Fibroblast of upper back skin (primary cell): ENCODE data around the gene SLC1A2.
A peak's percentile ranks its signal among the peaks of the same experiment; 100 is the strongest.

Source experiments
- DNase-seq: peaks from one replicate; pipeline ENCODE4 v3.0.0-alpha.2; 2013

SLC1A2 gene

DNA sequence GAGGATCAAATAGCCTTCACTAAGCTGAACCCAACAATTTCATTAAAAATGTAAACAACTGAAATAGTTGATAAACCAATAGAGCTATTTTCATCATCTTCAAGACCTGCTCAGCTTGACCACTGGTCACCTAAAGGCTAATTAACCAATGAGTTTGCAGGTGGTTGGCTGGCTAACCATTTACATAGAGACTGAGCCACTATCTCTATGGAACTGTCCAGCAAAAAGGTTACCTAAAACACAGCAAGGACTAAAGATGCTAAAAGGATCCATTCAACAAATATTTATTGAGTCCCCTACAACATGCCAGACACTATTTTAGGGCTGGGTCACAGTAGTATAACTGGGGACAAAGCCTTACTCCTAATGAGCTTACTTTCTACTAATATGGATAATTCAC lies 156.6 kb downstream of the SLC1A2 start:
- no peak for DNase-seq

- DNase-seq: no peak
These were observed 157.3 kb downstream of the SLC1A2 start for GRCh38 chr11:35262056-35262455.

DNA sequence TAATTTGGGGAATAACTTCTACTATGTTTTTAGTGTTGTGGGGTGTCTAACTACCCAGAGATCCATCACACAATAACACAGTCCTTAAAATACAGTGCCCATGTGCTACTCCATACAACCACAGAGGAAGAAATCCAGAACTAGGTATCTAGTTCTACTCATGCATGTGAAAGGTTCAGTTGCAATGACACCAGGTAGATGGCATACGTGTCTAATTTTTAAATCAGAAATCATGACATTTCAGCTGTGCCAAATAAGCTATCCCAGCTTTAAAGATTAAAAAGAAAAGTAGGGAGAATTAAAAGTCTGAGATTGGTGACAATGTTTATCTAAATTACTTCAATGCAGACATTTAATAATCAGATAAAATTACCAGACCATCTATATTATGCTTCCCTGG lies 158.2 kb downstream of the SLC1A2 start:
- DNase-seq: no peak

GRCh38 chr11:35260342-35260985 lies 158.9 kb downstream of the SLC1A2 start:
- DNase-seq: peak; percentile 79

GRCh38 chr11:35259529-35259928 lies 159.8 kb downstream of the SLC1A2 start:
- no peak for DNase-seq

DNA sequence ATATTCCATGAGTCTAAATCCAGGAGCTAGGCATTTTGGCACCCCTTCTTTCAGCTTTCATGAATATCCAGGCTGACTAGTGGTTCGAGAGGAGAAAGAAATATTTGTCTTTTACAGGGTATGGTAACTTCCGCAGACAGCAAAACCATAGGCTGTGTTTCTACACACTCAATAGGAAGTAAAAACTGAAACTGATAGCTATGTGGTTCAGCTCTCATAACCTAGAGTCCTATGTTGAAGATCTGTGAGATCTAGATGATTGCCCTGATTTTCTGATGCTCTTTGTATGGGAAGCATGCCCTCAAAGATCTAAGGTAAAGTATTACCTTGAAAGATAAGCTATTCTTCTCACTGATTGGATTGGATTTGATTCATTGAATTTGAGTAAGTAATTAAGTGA lies 162.1 kb downstream of the SLC1A2 start:
- no peak for DNase-seq

GRCh38 chr11:35256296-35256695 lies 163.1 kb downstream of the SLC1A2 start:
- no peak for DNase-seq

DNA sequence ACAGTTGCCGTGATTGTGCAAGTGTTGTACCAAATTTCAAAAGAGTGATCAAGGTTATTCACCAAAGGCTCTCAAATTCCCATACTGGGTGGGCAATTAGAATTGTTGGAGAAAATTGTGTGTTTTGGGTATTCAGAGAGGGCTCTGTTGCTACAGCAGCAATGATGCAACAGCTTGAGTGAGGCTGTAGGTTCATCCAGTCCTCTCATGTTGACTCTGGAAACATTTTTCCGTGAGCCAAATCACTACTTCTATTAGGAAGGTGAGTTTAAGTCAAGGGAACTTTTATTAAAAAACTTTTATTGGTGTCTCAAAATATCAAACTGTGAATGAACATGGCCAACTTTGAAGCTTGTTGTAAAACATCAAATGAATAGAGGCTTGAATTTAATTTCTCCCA lies 163.8 kb downstream of the SLC1A2 start:
- DNase-seq: no peak

GRCh38 chr11:35253237-35253636 lies 166.1 kb downstream of the SLC1A2 start:
- peak; percentile 76 for DNase-seq

GRCh38 chr11:35250621-35251020 lies 168.7 kb downstream of the SLC1A2 start:
- DNase-seq: no peak

DNA sequence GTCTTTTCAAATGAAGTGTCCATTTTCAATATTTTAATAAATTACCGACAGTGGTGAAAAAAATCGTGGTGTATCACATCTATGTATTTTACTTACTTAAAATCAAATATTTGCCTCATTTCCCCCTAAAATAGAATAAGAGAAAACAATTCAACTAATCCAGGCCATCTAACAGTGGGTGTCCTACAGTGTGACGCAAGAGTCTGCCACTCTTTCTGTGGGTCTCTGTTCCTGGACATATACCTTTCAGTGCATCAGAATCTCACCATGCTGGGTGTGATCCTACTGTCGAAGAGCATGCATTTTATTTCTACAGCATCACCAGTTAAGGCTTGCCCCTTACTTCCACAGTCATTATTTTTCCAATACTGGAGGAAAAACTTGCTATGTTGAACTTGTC lies 169.2 kb downstream of the SLC1A2 start:
- DNase-seq: no peak

DNA sequence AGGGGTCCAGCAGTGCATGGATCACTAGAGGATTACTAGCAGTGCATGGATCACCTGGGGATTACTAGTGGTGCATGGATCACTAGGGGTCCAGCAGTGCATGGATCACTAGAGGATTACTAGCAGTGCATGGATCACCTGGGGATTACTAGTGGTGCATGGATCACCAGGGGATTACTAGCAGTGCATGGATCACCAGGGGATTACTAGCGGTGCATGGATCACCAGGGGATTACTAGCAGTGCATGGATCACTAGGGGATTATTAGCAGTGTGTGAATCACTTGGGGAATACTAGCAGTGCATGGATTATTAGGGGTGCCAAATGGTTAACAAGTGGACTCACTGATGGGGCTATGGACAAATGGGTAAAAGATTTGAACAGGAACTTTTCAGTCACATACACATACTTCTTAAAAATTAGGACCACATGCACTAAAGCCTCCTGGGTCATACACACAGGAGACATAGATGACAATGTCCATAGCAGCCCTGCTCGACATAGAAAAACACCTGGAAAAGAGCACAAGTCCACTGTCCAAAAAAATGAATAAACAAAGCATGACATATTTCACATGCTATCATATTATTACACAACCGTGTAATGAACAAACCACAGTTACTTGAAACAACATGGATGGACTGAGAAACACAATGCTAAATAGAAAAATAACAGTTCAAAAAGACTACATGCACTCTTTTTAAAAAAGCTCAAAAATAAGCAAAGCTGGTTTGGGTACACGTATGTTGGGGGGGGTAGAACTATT lies 170.6 kb downstream of the SLC1A2 start:
- no peak for DNase-seq

DNA sequence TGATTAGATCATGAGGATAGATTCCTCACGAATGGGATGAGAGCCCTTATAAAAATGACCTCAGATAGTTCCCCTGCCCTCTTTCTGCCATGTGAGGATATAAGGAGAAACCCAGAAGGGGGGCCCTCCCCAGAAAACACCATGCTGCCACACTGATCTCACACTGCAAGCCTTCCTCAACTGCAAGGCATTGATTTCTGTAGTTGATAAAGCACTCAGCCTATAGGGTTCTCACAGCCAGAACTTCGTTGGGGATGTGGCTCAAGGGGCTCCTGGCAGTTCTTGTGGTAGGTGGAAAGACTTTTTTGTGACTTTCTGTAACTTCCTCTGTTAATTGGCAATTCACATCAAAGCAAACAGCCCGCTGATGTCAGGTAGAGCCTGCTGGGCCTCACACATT lies 171.5 kb downstream of the SLC1A2 start:
- DNase-seq: no peak

GRCh38 chr11:35247428-35247827 lies 171.9 kb downstream of the SLC1A2 start:
- DNase-seq: no peak

- peak; percentile 55 for DNase-seq
These were observed 172.6 kb downstream of the SLC1A2 start for GRCh38 chr11:35246745-35247144.

- no peak for DNase-seq
These were observed 173.6 kb downstream of the SLC1A2 start for GRCh38 chr11:35245786-35246185.

- no peak for DNase-seq
These were observed 174.3 kb downstream of the SLC1A2 start for GRCh38 chr11:35245056-35245455.

GRCh38 chr11:35243774-35244173 lies 175.6 kb downstream of the SLC1A2 start:
- DNase-seq: no peak

DNA sequence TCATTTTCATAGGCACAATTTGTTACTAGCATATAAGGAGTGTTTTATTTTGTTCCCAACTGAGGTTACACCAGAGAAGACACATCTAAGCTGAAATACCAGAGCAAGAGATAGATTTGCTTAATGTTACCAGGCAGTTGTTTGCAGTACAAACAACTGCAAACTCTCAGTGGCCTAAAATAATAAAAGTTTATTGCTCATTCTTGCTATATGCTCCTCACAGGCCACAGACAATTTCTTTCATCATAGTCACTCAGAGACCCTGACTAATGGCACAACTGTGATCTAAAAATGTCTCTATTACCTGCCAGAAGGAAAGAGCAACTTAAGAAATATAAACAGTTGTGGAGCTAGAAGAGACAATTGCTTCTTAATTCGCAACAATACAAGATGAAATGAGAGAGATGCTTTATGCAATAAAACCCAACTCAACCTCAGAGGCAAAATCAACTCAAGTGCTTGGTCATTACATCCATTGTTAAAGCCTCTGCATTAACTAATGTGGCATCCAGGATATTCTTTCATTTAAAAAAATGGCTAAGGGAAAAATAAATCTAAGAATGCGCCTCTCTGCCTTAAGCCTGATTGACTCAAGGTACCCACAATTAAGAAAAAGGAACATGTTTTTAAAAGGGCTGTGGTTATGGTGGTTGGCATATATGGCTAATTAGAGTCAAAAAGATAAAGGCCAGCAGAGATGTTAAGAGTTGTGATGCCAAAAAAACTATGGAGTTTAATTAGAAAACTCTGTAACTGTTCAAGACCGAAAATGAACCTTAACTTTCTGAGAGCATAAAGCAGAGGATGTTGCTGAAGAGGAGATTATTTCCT lies 176.7 kb downstream of the SLC1A2 start:
- DNase-seq: peak; percentile 32

- no peak for DNase-seq
These were observed 177.8 kb downstream of the SLC1A2 start for GRCh38 chr11:35241531-35241930.

DNA sequence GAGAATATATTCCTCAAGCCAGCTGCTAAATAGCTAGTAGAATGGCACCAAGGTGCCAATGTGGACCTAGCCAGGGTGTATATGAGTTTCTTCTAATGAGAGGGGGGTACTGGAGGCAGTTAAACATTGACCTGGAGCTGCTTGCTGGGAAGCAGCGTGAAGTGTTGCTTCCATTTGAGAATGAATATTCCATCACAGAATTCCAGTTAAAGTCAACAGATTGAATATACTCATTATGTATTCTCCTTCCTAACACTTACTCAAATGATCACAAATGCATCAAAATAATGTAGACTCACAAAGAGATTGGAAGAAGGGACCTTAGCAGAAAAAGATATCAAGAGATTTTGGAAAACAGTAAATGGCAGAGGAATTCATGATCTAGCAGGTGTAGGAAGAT lies 178.3 kb downstream of the SLC1A2 start:
- DNase-seq: no peak

- DNase-seq: no peak
These were observed 179.8 kb downstream of the SLC1A2 start for GRCh38 chr11:35239471-35240075.

GRCh38 chr11:35238882-35239281 lies 180.5 kb downstream of the SLC1A2 start:
- DNase-seq: no peak
